ENCODE measurements around the gene USP22. TPM values are rescaled to one million over a fixed set of nuclear protein-coding genes. Genes with fewer than 3 reads are reported as not detected.

Gene USP22
- total and polyA plus RNA-seq, 10 of the 15 experiments (the other 5 are each of a cell fraction or from before 2014, with no cell fraction given): 10.8 to 218 (median 98.8) TPM

DNA sequence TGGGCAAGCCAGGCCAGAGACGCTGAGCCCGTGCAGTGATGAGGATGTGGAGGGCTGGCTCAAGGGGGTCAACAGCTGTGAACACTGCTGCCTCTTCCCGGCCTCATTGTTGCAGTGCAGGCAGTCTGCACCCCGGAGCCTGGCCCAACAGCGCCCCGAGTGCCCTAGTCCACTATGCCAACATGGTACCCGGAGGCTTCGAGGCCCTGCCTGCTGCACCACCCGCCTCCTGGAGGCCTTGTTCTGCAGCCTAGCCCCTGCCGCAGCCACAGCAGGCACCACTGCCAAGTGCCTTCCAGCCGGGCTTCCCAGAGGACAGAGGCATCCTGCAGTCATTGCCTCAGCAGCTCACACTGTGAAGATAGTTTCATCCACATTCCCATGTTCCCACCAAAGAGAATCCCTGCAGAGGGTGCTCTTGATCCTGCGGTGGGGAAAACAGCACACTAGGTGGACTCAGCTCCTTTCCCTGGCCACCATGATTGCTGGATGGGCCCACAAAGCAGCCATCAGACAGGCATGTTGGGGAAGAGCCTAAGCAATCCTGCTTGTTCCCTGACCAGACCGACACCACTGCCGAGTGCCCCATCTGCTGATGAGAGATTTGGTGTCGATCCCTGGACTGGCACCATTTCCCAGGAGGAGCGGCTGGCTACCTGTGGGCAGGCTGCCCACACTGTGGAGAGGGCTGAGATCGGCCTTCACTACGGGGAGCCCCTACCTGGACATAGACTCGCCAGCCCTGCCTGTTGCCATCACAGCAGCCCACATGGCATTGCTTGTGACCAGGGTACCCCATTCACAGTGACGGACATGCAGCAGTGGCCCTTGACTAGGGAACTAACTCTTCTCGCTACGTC, 44.9 kb downstream of the USP22 start:
- ChIA-PET SMC1A (ENCODE audit: uncharacterized antibody, unreplicated experiment) (no interaction called here), RAD21 (ENCODE audit: unreplicated experiment) (no interaction called here), POLR2A (no interaction called here), CTCF (no interaction called here)
- TF ChIP-seq POLR2A (IDR thresholded peaks at IDR 0.05; ENCODE audit: low read depth, low read length): peak; percentile 62
- TF ChIP-seq GABPA (IDR thresholded peaks at IDR 0.05; ENCODE audit: low read depth): no peak
- 0 out of 2 replicates have a peak, but pooled peaks have one; percentile 52 for TF ChIP-seq MTA3 (IDR thresholded peaks at IDR 0.05; ENCODE audit: borderline replicate concordance, low read length)
- TF ChIP-seq ZBED1 (IDR thresholded peaks at IDR 0.05; ENCODE audit: borderline replicate concordance): peak; percentile 66; the same call in 1 of the 2 replicates
- TF ChIP-seq, protein P1, sequence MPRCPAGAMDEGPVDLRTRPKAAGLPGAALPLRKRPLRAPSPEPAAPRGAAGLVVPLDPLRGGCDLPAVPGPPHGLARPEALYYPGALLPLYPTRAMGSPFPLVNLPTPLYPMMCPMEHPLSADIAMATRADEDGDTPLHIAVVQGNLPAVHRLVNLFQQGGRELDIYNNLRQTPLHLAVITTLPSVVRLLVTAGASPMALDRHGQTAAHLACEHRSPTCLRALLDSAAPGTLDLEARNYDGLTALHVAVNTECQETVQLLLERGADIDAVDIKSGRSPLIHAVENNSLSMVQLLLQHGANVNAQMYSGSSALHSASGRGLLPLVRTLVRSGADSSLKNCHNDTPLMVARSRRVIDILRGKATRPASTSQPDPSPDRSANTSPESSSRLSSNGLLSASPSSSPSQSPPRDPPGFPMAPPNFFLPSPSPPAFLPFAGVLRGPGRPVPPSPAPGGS (IDR thresholded peaks at IDR 0.05; ENCODE audit: borderline replicate concordance, insufficient read depth, low read depth, low read length, poor library complexity, severe bottlenecking): peak; percentile 74
- no peak for TF ChIP-seq SPI1 (IDR thresholded peaks at IDR 0.05; ENCODE audit: borderline replicate concordance, insufficient read depth, low read depth, low read length)
- no peak for TF ChIP-seq POLR2AphosphoS5 (IDR thresholded peaks at IDR 0.05; ENCODE audit: low read length)
- no peak for DNase-seq (ENCODE audit: low read depth, low spot score)
- WGBS (ENCODE audit: insufficient coverage, insufficient replicate concordance, low lambda C conversion rate, missing lambda C conversion rate): 78% methylated on average over 22 of the region's 22 CpGs
- Histone ChIP-seq H3K27me3 (replicated peaks in 1 of 2; ENCODE audit: control insufficient read depth in 2 of 2, insufficient read depth in 2 of 2, low read length in 1 of 2) (no peaks in the 10 kb centered on the region), H3K4me1 (ENCODE audit: control insufficient read depth, insufficient read depth, low read length) (no peaks in the 10 kb centered on the region), H3K9ac (ENCODE audit: control insufficient read depth, insufficient read depth, low read length) (no peak overlapping the region), H3K4me2 (ENCODE audit: control insufficient read depth, insufficient read depth) (no peak overlapping the region), H3K79me2 (ENCODE audit: control insufficient read depth, insufficient read depth, low read length) (no peaks in the 10 kb centered on the region), H2AFZ (ENCODE audit: control insufficient read depth, low read depth, low read length) (no peak overlapping the region), H4K20me1 (ENCODE audit: control insufficient read depth, insufficient read depth) (no peaks in the 10 kb centered on the region; the same call in 1 of the 2 replicates), H3K27ac (ENCODE audit: control insufficient read depth, insufficient read depth) (no peak overlapping the region), H3K36me3 (ENCODE audit: control insufficient read depth in 2 of 2, insufficient read depth in 2 of 2, low read length in 1 of 2) (peaks cover 15 to 19% of the 10 kb centered on the region in 2 experiments), H3K4me3 (no peak overlapping the region), H3K9me3 (replicated peaks; ENCODE audit: control insufficient read depth, insufficient read depth, low read length) (no peaks in the 10 kb centered on the region)
- FAIRE-seq: no peak
- no TSS peak for BruUV-seq (replicated peaks)
- in situ Hi-C loops (cut with MboI): loop anchor here (5.0 kb wide), 1 partner anchor 51 kb away; no protein-coding TSS in a partner anchor
- intact Hi-C loops (cut with micrococcal nuclease; ENCODE audit: unreplicated experiment): no loop called here
- ATAC-seq: no peak
